Glutamatergic neuron (in vitro differentiated cells): ENCODE data around the gene ANKMY1. TPM values are rescaled to one million over a fixed set of nuclear protein-coding genes. Genes with fewer than 3 reads are reported as not detected.
"Not testable (repeated sequence)": the region's sequence is repeated elsewhere in the genome, so short reads cannot be mapped to it uniquely, and the experiment has no call there.

Source experiments
- DNase-seq: peaks from one replicate; pipeline ENCODE4 v3.0.0; 2022
- H3K27ac Mint-ChIP-seq: one replicate; pipeline ENCODE4 v1.8.0; 2020; ENCODE audit warnings: mild to moderate bottlenecking, mixed read lengths, inconsistent platforms; ENCODE audit not compliant: unreplicated experiment
- H3K27me3 Mint-ChIP-seq: one replicate; pipeline ENCODE4 v1.8.0; 2020; ENCODE audit warnings: mild to moderate bottlenecking, moderate library complexity, mixed read lengths, inconsistent platforms; ENCODE audit not compliant: unreplicated experiment
- H3K36me3 Mint-ChIP-seq: one replicate; pipeline ENCODE4 v1.8.0; 2020; ENCODE audit warnings: mild to moderate bottlenecking, mixed read lengths, inconsistent platforms; ENCODE audit not compliant: unreplicated experiment
- H3K4me1 Mint-ChIP-seq: one replicate; pipeline ENCODE4 v1.8.0; 2020; ENCODE audit warnings: mild to moderate bottlenecking, low read depth, mixed read lengths, inconsistent platforms; ENCODE audit not compliant: unreplicated experiment
- H3K4me3 Mint-ChIP-seq: one replicate; pipeline ENCODE4 v1.8.0; 2020; ENCODE audit warnings: mild to moderate bottlenecking, mixed read lengths, inconsistent platforms; ENCODE audit not compliant: unreplicated experiment
- H3K9me3 Mint-ChIP-seq: one replicate; pipeline ENCODE4 v1.8.0; 2020; ENCODE audit warnings: mild to moderate bottlenecking, moderate library complexity, mixed read lengths, inconsistent platforms; ENCODE audit not compliant: unreplicated experiment
- total RNA-seq: library from RNA; stranded (reverse); fragmentation: NEBNext Ultra II Directional; extraction: Animal tissue kit (Norgen Biotek cat#: 25700); gene quantifications from one replicate; pipeline ENCODE4 v1.2.1, GENCODE V29; 2021; ENCODE audit not compliant: unreplicated experiment
- TF ChIP-seq, protein P1 (sequence below): fragments of 200-600 bp; sonication (generic); IDR thresholded peaks from one replicate; pipeline ENCODE4 v1.5.0; 2021; ENCODE audit not compliant: partially characterized antibody, unreplicated experiment

Gene ANKMY1
- total RNA-seq, 1 donor from 2014 or later = 9.0 TPM

DNA sequence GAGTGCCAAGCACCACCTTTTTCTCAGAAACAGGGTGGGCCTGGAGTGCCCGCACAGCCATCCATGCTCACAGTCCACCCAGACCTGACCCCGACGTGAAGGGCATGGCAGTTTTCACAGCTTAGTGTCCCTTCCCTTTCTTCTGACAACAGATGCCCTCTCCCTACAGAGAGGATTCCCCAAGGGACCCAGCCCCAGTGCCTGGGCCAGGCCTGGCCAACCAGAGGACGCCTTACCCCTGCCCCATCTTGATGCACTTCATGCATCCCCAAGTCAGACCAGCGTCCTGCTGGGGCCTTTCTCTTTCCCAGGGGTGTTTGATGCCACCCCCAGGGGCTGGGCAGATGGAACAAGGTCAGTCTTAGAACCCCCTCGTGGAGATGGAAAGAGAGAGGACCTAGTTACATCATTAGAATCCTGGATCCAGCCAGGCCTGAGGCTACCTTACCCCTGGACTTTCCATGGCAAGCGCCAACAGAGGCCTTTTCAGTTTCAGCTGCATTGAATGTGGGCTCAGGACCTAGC lies 3.8 kb downstream of the ANKMY1 start:
- H3K9me3 Mint-ChIP-seq = peaks cover 2% of the 10 kb centered on the region

DNA sequence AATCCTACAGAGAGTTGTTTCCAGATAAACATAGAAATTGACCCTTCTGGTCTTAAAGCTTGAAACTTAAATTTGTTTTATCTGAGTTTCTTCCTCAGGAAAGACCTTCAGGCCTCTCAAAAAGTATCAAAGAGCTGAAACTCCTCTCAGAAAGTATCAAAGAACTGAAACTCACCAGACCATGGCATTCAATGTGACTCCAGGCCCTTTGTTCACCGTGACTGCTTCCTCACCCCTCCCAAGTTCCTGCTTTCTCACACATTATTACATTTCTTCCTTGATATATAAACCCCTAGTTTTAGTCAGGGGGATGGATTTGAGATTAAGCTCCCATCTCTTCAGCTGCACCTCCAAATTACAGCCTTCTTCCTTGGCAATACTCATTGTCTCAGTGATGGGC lies 6.0 kb downstream of the ANKMY1 start:
- Mint-ChIP-seq H3K36me3 (peaks cover 16% of the 10 kb centered on the region), H3K27ac (no peak overlapping the region), H3K9me3 (peaks cover 2% of the 10 kb centered on the region), H3K4me3 (no peak overlapping the region), H3K4me1 (no peaks in the 10 kb centered on the region), H3K27me3 (no peaks in the 10 kb centered on the region)
- TF ChIP-seq, protein P1, sequence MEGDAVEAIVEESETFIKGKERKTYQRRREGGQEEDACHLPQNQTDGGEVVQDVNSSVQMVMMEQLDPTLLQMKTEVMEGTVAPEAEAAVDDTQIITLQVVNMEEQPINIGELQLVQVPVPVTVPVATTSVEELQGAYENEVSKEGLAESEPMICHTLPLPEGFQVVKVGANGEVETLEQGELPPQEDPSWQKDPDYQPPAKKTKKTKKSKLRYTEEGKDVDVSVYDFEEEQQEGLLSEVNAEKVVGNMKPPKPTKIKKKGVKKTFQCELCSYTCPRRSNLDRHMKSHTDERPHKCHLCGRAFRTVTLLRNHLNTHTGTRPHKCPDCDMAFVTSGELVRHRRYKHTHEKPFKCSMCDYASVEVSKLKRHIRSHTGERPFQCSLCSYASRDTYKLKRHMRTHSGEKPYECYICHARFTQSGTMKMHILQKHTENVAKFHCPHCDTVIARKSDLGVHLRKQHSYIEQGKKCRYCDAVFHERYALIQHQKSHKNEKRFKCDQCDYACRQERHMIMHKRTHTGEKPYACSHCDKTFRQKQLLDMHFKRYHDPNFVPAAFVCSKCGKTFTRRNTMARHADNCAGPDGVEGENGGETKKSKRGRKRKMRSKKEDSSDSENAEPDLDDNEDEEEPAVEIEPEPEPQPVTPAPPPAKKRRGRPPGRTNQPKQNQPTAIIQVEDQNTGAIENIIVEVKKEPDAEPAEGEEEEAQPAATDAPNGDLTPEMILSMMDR = no peak
- DNase-seq = no peak

More for the DNA sequence above, 3.8 kb downstream of the ANKMY1 start:
- no peaks in the 10 kb centered on the region for H3K4me1 Mint-ChIP-seq
- TF ChIP-seq, protein P1 = no peak
- H3K4me3 Mint-ChIP-seq = no peak overlapping the region
- peaks cover 20% of the 10 kb centered on the region for H3K36me3 Mint-ChIP-seq
- no peak overlapping the region for H3K27ac Mint-ChIP-seq
- no peak for DNase-seq
- H3K27me3 Mint-ChIP-seq = no peaks in the 10 kb centered on the region

DNA sequence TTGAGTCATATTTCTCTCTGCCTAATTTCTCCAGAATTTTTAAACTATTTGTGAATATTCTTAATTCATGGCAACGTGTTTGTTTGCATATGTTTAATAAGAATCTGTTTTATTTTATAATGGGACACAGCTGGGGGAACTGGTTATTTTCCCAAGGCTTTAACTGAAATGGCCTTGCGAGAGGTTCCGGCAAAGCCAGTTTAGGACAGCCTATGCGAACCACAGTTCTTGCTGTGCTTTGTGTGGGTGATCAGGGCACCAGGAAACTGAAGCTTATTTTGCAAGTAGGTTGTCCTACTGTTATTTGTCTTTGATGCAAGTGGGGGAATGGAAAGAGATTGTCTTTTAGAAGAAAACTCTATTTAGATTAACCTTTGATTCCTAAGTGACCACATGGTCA lies 6.5 kb downstream of the ANKMY1 start:
- peaks cover 16% of the 10 kb centered on the region for H3K36me3 Mint-ChIP-seq
- H3K4me1 Mint-ChIP-seq = no peaks in the 10 kb centered on the region
- no peaks in the 10 kb centered on the region for H3K27me3 Mint-ChIP-seq
- peaks cover 2% of the 10 kb centered on the region for H3K9me3 Mint-ChIP-seq
- H3K27ac Mint-ChIP-seq = no peak overlapping the region
- TF ChIP-seq, protein P1 = no peak
- DNase-seq = no peak
- no peak overlapping the region for H3K4me3 Mint-ChIP-seq

DNA sequence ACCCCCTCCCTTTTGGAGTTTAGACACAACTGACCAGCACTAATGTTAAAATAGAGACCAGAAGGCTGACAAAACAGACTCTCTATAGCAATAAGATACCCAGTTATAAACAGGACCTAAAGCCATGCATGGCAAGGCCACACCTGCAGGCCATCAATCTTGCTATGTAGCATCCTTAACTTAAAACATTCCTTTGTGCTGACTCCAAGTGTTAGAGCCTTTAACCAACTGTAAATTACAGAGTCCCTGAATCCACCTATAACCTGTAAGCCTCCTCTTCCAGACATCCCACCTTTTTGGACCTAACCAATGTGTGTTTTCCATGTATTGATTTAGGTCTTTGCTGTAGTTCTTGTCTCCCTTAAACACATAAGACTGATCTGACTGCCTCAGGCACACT lies 17.9 kb downstream of the ANKMY1 start:
- H3K4me1 Mint-ChIP-seq = no peaks in the 10 kb centered on the region
- H3K9me3 Mint-ChIP-seq = peaks cover 14% of the 10 kb centered on the region
- peaks cover 3% of the 10 kb centered on the region for H3K27me3 Mint-ChIP-seq
- TF ChIP-seq, protein P1 = no peak
- no peak for DNase-seq
- no peak overlapping the region for H3K27ac Mint-ChIP-seq
- peaks cover 43% of the 10 kb centered on the region for H3K36me3 Mint-ChIP-seq
- H3K4me3 Mint-ChIP-seq = no peak overlapping the region

DNA sequence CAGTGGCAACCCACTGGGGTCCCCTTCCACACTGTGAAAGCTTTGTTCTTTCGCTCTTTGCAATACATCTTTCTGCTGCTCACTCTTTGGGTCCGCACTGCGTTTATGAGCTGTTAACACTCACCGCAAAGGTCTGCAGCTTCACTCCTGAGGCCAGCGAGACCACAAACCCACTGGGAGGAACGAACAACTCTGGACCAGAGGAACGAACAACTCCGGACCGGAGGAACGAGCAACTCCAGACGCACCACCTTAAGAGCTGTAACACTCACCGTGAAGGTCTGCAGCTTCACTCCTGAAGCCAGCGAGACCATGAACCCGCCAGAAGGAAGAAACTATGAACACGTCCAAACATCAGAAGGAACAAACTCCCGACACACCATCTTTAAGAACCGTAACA lies 18.7 kb downstream of the ANKMY1 start:
- H3K27me3 Mint-ChIP-seq, H3K4me1 Mint-ChIP-seq, DNase-seq, H3K27ac Mint-ChIP-seq, H3K4me3 Mint-ChIP-seq: not testable (repeated sequence)
- peaks cover 39% of the 10 kb centered on the region for H3K36me3 Mint-ChIP-seq
- peaks cover 11% of the 10 kb centered on the region for H3K9me3 Mint-ChIP-seq
